Ureter (tissue), 1 donor: Measurements from ENCODE around the gene RPS6KC1. TPM values are rescaled to one million over a fixed set of nuclear protein-coding genes. Genes with fewer than 3 reads are reported as not detected.
"Not testable (repeated sequence)": the region's sequence is repeated elsewhere in the genome, so short reads cannot be mapped to it uniquely, and the experiment has no call there.

Source experiments
- DNase-seq: peaks from one replicate; pipeline ENCODE4 v3.0.0-alpha.2; 2020; ENCODE audit warnings: low spot score
- total RNA-seq: library from RNA; stranded (reverse); gene quantifications from one replicate; pipeline ENCODE4 v1.2.4, GENCODE V29; 2023
- donor health status: DM: yes; HTN: yes; CAD: no.

The RPS6KC1 gene
- total RNA-seq, 1 donor from 2014 or later, result 20.7 TPM

GRCh38 chr1:213154056-213154685 is 103.1 kb downstream of the RPS6KC1 start:
- DNase-seq, result no peak

- no peak for DNase-seq
Measured at GRCh38 chr1:213159376-213159775, 108.3 kb downstream of the RPS6KC1 start.

GRCh38 chr1:213160442-213160841 is 109.4 kb downstream of the RPS6KC1 start:
- not testable (repeated sequence) for DNase-seq

GRCh38 chr1:213162338-213162737 is 111.3 kb downstream of the RPS6KC1 start:
- no peak for DNase-seq

- DNase-seq, result no peak
Measured at GRCh38 chr1:213162862-213163261, 111.8 kb downstream of the RPS6KC1 start.

GRCh38 chr1:213163278-213163711 is 112.3 kb downstream of the RPS6KC1 start:
- no peak for DNase-seq

- no peak for DNase-seq
Measured at GRCh38 chr1:213164561-213164960, 113.5 kb downstream of the RPS6KC1 start.

- no peak for DNase-seq
Measured at GRCh38 chr1:213166852-213167251, 115.8 kb downstream of the RPS6KC1 start.

GRCh38 chr1:213171711-213172110 is 120.7 kb downstream of the RPS6KC1 start:
- DNase-seq, result no peak

- no peak for DNase-seq
Measured at GRCh38 chr1:213176341-213176740, 125.3 kb downstream of the RPS6KC1 start.

- no peak for DNase-seq
Measured at GRCh38 chr1:213179784-213180183, 128.7 kb downstream of the RPS6KC1 start.

- DNase-seq, result no peak
Measured at GRCh38 chr1:213180833-213181232, 129.8 kb downstream of the RPS6KC1 start.

GRCh38 chr1:213183036-213183672 is 132.1 kb downstream of the RPS6KC1 start:
- no peak for DNase-seq

- no peak for DNase-seq
Measured at GRCh38 chr1:213186168-213186567, 135.1 kb downstream of the RPS6KC1 start.

GRCh38 chr1:213192026-213192425 is 141.0 kb downstream of the RPS6KC1 start:
- DNase-seq, result no peak

GRCh38 chr1:213194383-213194782 is 143.3 kb downstream of the RPS6KC1 start:
- no peak for DNase-seq

- no peak for DNase-seq
Measured at GRCh38 chr1:213194855-213195254, 143.8 kb downstream of the RPS6KC1 start.

GRCh38 chr1:213196328-213197054 is 145.4 kb downstream of the RPS6KC1 start:
- not testable (repeated sequence) for DNase-seq

GRCh38 chr1:213200630-213201029 is 149.6 kb downstream of the RPS6KC1 start:
- no peak for DNase-seq

GRCh38 chr1:213201380-213202155 is 150.5 kb downstream of the RPS6KC1 start:
- DNase-seq, result no peak

GRCh38 chr1:213211201-213211600 is 160.2 kb downstream of the RPS6KC1 start:
- DNase-seq, result no peak

GRCh38 chr1:213219076-213219475 is 168.0 kb downstream of the RPS6KC1 start:
- not testable (repeated sequence) for DNase-seq
